ENCODE data around the gene LRRC32.

LRRC32 gene

DNA sequence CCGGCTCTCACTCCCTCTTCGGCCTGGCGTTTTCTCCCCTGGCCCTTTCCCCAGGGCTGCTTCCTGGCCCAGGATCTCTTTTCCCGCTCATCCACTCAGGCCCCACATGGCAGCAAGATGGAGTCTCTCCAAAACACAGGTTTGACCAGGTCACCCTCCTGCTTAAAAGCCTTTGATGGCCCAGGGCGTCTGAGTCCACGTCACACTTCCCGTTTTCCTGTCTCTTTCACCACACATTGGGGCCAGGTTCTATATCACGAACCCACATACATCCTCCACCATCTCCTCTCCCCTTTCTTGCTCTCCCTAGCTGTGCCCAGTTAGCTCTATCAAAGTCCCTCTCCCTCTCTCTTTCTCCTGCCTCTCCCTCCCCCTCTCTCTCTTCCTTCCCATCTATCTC, 7.8 kb upstream of the LRRC32 start:
- Histone ChIP-seq H3K9ac (ENCODE audit: low read depth, low read length, poor library complexity, severe bottlenecking) (no peak overlapping the region), H3K9me3 (ENCODE audit: insufficient read depth, low read depth, low read length) (no peaks in the 10 kb centered on the region), H3K9me2 (replicated peaks; ENCODE audit: low read depth, low read length) (no peaks in the 10 kb centered on the region), H3K4me3 (ENCODE audit: low read length, poor library complexity, severe bottlenecking) (no peak overlapping the region), H3K27me3 (ENCODE audit: insufficient read depth, low read length, poor library complexity, severe bottlenecking) (no peaks in the 10 kb centered on the region), H3K4me2 (ENCODE audit: low read depth, low read length, poor library complexity, severe bottlenecking) (no peak overlapping the region), H2AFZ (ENCODE audit: low read length) (no peak overlapping the region), H3F3A (ENCODE audit: low read depth) (no peaks in the 10 kb centered on the region), H3K4me1 (ENCODE audit: insufficient read depth, low read length, poor library complexity, severe bottlenecking) (peaks cover 11% of the 10 kb centered on the region), H3K36me3 (ENCODE audit: insufficient read depth, low read length) (no peaks in the 10 kb centered on the region), H3K79me2 (ENCODE audit: insufficient read depth, low read length) (no peaks in the 10 kb centered on the region), H4K20me1 (ENCODE audit: insufficient read depth, low read length, poor library complexity, severe bottlenecking) (no peaks in the 10 kb centered on the region)
- no peak for TF ChIP-seq CTCF (conservative IDR thresholded peaks at IDR 0.05; ENCODE audit: low read length)
- no peak for TF ChIP-seq EZH2phosphoT487 (IDR thresholded peaks at IDR 0.05; ENCODE audit: borderline replicate concordance)

DNA sequence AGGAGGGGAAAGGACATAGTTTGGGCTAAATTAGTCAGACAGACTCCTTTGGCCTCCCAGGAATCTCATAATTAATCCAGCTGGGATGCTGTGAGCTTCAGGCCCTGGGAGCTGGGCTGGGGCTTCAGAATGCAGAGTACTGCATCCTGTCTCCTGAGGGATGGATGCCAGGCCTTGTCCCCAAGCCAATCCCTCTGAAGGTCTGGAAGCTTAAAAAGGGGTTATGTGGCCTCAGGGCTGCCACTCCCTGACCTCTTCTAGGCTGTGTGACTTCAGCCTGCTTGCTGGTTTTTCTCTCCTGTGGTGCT, 6.9 kb upstream of the LRRC32 start:
- Histone ChIP-seq H3K4me3 (ENCODE audit: low read length, poor library complexity, severe bottlenecking) (no peak overlapping the region), H3K36me3 (ENCODE audit: insufficient read depth, low read length) (no peaks in the 10 kb centered on the region), H2AFZ (ENCODE audit: low read length) (no peak overlapping the region), H3K9me3 (ENCODE audit: insufficient read depth, low read depth, low read length) (no peaks in the 10 kb centered on the region), H3K27me3 (ENCODE audit: insufficient read depth, low read length, poor library complexity, severe bottlenecking) (no peaks in the 10 kb centered on the region), H4K20me1 (ENCODE audit: insufficient read depth, low read length, poor library complexity, severe bottlenecking) (no peaks in the 10 kb centered on the region), H3F3A (ENCODE audit: low read depth) (no peaks in the 10 kb centered on the region), H3K4me2 (ENCODE audit: low read depth, low read length, poor library complexity, severe bottlenecking) (no peak overlapping the region), H3K4me1 (ENCODE audit: insufficient read depth, low read length, poor library complexity, severe bottlenecking) (peaks cover 20% of the 10 kb centered on the region), H3K9me2 (replicated peaks; ENCODE audit: low read depth, low read length) (no peaks in the 10 kb centered on the region), H3K9ac (ENCODE audit: low read depth, low read length, poor library complexity, severe bottlenecking) (no peak overlapping the region), H3K79me2 (ENCODE audit: insufficient read depth, low read length) (no peaks in the 10 kb centered on the region)
- TF ChIP-seq CTCF (conservative IDR thresholded peaks at IDR 0.05; ENCODE audit: low read length) (no peak), EZH2phosphoT487 (IDR thresholded peaks at IDR 0.05; ENCODE audit: borderline replicate concordance) (no peak)

DNA sequence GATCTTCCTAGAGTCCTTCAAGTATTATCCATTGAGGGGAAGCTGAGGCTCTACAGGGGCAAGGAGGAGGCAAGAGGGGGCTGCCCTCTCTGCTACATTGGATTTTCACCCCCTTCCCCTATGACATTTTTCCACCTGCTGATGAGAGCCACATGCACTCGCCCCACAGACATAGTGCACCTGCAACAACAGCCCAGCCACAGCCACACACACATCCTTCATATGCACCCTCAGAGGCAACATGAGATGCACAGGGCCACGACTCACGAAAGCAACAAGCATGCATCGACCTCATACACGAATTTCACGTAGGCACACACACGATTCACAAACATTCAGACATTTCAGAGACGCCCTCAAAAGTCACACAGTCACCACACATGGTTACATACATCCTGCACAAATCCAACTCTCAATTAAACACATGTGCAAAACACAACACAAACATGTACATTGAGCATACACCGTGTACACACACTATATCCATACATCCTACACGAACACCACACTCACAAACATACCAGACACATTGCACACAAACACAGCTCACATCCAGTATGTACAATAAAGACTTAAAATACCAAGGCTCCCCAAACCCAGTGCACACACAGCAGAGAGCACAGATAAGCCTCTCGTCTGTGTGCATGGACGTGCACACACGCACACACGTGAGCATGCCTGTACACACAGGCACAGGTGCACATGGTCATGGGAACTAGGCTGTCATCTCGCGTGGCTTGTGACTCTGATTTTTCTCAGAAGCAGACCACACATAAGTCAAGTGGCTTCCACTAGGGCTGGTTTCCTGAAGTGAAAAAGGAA, 6.3 kb upstream of the LRRC32 start:
- Histone ChIP-seq H3K9me3 (ENCODE audit: insufficient read depth, low read depth, low read length) (no peaks in the 10 kb centered on the region), H3K27me3 (ENCODE audit: insufficient read depth, low read length, poor library complexity, severe bottlenecking) (no peaks in the 10 kb centered on the region), H3K36me3 (ENCODE audit: insufficient read depth, low read length) (no peaks in the 10 kb centered on the region), H3K79me2 (ENCODE audit: insufficient read depth, low read length) (no peaks in the 10 kb centered on the region), H3K4me1 (ENCODE audit: insufficient read depth, low read length, poor library complexity, severe bottlenecking) (peaks cover 26% of the 10 kb centered on the region), H3F3A (ENCODE audit: low read depth) (no peaks in the 10 kb centered on the region), H3K9ac (ENCODE audit: low read depth, low read length, poor library complexity, severe bottlenecking) (no peak overlapping the region), H2AFZ (ENCODE audit: low read length) (no peak overlapping the region), H3K9me2 (replicated peaks; ENCODE audit: low read depth, low read length) (no peaks in the 10 kb centered on the region), H3K4me3 (ENCODE audit: low read length, poor library complexity, severe bottlenecking) (no peak overlapping the region), H4K20me1 (ENCODE audit: insufficient read depth, low read length, poor library complexity, severe bottlenecking) (no peaks in the 10 kb centered on the region), H3K4me2 (ENCODE audit: low read depth, low read length, poor library complexity, severe bottlenecking) (no peak overlapping the region)
- TF ChIP-seq CTCF (conservative IDR thresholded peaks at IDR 0.05; ENCODE audit: low read length), result no peak
- no peak for TF ChIP-seq EZH2phosphoT487 (IDR thresholded peaks at IDR 0.05; ENCODE audit: borderline replicate concordance)
